ENCODE data around the gene DRC1.

DRC1 gene

DNA sequence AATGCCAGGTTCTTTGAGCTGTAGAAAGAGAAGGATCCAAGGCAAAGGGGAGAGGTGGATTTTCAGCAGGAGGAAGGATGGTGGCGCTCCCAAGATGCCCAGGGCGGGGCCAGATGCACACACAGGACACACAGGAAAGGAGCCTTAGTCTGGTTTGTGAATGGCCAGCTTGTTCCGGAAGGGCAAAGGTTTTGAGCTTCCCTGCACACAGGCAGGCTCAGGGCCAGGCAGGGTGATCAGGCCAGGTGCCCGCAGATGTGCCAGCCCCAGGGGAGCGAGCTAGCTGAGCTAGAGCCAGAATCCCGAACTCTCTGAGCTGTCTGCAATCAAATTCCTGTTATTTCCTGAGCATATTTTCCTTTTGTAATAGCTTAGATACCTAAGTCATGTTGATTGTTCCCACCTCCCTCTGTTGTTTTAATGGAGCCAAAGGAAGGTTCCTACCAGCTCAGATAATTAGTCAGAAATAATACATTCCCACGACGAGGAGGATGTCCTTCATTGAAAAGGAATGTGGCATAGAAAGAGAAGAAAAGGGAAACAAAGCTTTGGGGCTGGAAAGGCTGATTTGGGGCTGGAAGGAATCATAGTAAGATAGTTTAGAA is 89.9 kb downstream of the DRC1 start:
- H3K36me3 ChIP-seq (replicated peaks; ENCODE audit: insufficient read depth, low read length): no peaks in the 10 kb centered on the region
- H3K27me3 ChIP-seq (replicated peaks; ENCODE audit: insufficient read depth, low read length): peaks cover 28% of the 10 kb centered on the region
- no peaks in the 10 kb centered on the region for H3K9me2 ChIP-seq (replicated peaks; ENCODE audit: insufficient read depth, low read length)
- no peak overlapping the region for H3K4me2 ChIP-seq (ENCODE audit: low read depth, low read length)
- no peaks in the 10 kb centered on the region for H3F3A ChIP-seq (ENCODE audit: insufficient read depth, low read length)
- no peak overlapping the region for H3K9ac ChIP-seq (ENCODE audit: low read length)
- TF ChIP-seq EZH2phosphoT487 (IDR thresholded peaks at IDR 0.05; ENCODE audit: low read length): no peak
- TF ChIP-seq, protein P1, sequence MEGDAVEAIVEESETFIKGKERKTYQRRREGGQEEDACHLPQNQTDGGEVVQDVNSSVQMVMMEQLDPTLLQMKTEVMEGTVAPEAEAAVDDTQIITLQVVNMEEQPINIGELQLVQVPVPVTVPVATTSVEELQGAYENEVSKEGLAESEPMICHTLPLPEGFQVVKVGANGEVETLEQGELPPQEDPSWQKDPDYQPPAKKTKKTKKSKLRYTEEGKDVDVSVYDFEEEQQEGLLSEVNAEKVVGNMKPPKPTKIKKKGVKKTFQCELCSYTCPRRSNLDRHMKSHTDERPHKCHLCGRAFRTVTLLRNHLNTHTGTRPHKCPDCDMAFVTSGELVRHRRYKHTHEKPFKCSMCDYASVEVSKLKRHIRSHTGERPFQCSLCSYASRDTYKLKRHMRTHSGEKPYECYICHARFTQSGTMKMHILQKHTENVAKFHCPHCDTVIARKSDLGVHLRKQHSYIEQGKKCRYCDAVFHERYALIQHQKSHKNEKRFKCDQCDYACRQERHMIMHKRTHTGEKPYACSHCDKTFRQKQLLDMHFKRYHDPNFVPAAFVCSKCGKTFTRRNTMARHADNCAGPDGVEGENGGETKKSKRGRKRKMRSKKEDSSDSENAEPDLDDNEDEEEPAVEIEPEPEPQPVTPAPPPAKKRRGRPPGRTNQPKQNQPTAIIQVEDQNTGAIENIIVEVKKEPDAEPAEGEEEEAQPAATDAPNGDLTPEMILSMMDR (IDR thresholded peaks at IDR 0.05; ENCODE audit: low read length): no peak
- no peak for TF ChIP-seq EZH2 (optimal IDR thresholded peaks at IDR 0.05; ENCODE audit: low read depth, low read length)
- no peak overlapping the region for H3K4me3 ChIP-seq (ENCODE audit: low read length)
- no peaks in the 10 kb centered on the region for H4K20me1 ChIP-seq (ENCODE audit: insufficient read depth, low read length)
- no peaks in the 10 kb centered on the region for H3K4me1 ChIP-seq (ENCODE audit: low read length)
- no peak overlapping the region for H2AFZ ChIP-seq (ENCODE audit: low read length)
- DNase-seq: no peak
- H3K9me3 ChIP-seq (replicated peaks; ENCODE audit: insufficient read depth, low read length): no peaks in the 10 kb centered on the region
- no peak overlapping the region for H3K27ac ChIP-seq (ENCODE audit: low read length)
- H3K79me2 ChIP-seq (ENCODE audit: low read length): no peaks in the 10 kb centered on the region

DNA sequence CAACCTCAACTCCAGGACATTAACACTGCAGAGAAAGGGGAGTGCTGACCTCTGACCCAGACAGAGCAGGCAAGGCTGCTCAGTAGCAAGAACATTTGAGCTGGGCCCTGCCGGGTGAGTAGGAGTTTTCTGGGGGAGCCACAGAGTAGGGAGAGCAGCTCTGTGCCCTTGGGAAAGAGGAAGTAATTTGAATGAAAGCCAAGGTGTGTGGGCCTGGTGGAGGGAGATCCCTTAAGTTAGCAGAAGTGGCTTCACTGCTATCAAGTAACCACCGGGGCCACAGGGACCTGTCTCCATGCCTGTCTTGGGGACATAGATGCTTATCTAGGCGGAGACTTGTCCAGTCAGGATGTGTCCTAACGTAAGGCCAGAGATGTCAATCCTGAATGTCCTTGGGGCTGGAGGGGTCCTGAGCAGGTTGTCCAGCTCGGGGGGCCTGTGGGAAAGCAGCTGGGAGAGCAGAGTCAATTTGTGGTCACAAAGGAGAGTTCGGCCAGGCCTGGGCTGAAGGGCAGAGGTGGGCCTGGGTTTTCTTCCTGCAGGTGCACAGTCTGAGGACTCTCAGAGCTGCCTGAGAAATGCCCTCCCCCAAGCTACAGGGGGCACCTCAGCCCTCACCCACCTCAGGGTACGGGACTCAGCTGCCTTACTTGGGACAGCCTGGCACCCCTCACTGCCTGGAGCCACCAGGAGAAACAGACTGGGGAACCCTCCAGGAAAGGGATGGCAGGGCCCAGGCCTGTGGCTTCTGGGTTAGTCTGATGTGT is 91.2 kb downstream of the DRC1 start:
- peaks cover 28% of the 10 kb centered on the region for H3K27me3 ChIP-seq (replicated peaks; ENCODE audit: insufficient read depth, low read length)
- no peak overlapping the region for H3K4me3 ChIP-seq (ENCODE audit: low read length)
- no peak for DNase-seq
- H4K20me1 ChIP-seq (ENCODE audit: insufficient read depth, low read length): no peaks in the 10 kb centered on the region
- no peak overlapping the region for H2AFZ ChIP-seq (ENCODE audit: low read length)
- no peaks in the 10 kb centered on the region for H3K9me3 ChIP-seq (replicated peaks; ENCODE audit: insufficient read depth, low read length)
- no peak overlapping the region for H3K27ac ChIP-seq (ENCODE audit: low read length)
- no peaks in the 10 kb centered on the region for H3K4me1 ChIP-seq (ENCODE audit: low read length)
- TF ChIP-seq EZH2 (optimal IDR thresholded peaks at IDR 0.05; ENCODE audit: low read depth, low read length): no peak
- TF ChIP-seq EZH2phosphoT487 (IDR thresholded peaks at IDR 0.05; ENCODE audit: low read length): no peak
- TF ChIP-seq, protein P1 (IDR thresholded peaks at IDR 0.05; ENCODE audit: low read length): no peak
- no peaks in the 10 kb centered on the region for H3K9me2 ChIP-seq (replicated peaks; ENCODE audit: insufficient read depth, low read length)
- H3K9ac ChIP-seq (ENCODE audit: low read length): no peak overlapping the region
- no peaks in the 10 kb centered on the region for H3K36me3 ChIP-seq (replicated peaks; ENCODE audit: insufficient read depth, low read length)
- H3F3A ChIP-seq (ENCODE audit: insufficient read depth, low read length): no peaks in the 10 kb centered on the region
- H3K79me2 ChIP-seq (ENCODE audit: low read length): no peaks in the 10 kb centered on the region
- no peak overlapping the region for H3K4me2 ChIP-seq (ENCODE audit: low read depth, low read length)

DNA sequence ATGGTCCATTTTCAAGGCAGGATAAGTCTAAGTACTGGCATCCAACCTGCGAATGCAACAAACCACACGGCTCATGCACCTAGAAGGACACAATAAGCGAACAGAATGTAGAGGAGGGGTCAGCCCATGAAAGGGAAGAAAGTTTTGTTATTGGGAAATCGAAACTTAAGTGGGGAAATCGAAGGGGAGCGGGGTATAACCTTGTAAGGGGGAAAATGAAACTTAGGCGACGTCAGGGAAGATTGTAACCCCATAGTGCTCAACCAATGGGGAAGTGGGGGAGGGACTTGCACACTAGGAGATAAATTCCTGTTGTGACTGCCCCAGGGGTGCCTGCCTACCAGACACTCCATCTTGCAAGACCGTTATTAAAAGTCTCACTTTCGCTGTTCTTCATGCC is 91.8 kb downstream of the DRC1 start:
- no peak overlapping the region for H3K9ac ChIP-seq (ENCODE audit: low read length)

More for the DNA sequence above, 91.8 kb downstream of the DRC1 start:
- Histone ChIP-seq H3K4me1 (ENCODE audit: low read length) (no peaks in the 10 kb centered on the region), H3K9me2 (replicated peaks; ENCODE audit: insufficient read depth, low read length) (no peaks in the 10 kb centered on the region), H4K20me1 (ENCODE audit: insufficient read depth, low read length) (no peaks in the 10 kb centered on the region), H3F3A (ENCODE audit: insufficient read depth, low read length) (no peaks in the 10 kb centered on the region), H3K79me2 (ENCODE audit: low read length) (no peaks in the 10 kb centered on the region), H3K4me2 (ENCODE audit: low read depth, low read length) (no peak overlapping the region), H3K4me3 (ENCODE audit: low read length) (no peak overlapping the region), H3K9me3 (replicated peaks; ENCODE audit: insufficient read depth, low read length) (no peaks in the 10 kb centered on the region), H2AFZ (ENCODE audit: low read length) (no peak overlapping the region), H3K36me3 (replicated peaks; ENCODE audit: insufficient read depth, low read length) (no peaks in the 10 kb centered on the region), H3K27me3 (replicated peaks; ENCODE audit: insufficient read depth, low read length) (peaks cover 33% of the 10 kb centered on the region), H3K27ac (ENCODE audit: low read length) (no peak overlapping the region)
- TF ChIP-seq EZH2phosphoT487 (IDR thresholded peaks at IDR 0.05; ENCODE audit: low read length) (no peak), EZH2 (optimal IDR thresholded peaks at IDR 0.05; ENCODE audit: low read depth, low read length) (no peak)
- TF ChIP-seq, protein P1 (IDR thresholded peaks at IDR 0.05; ENCODE audit: low read length): no peak
- DNase-seq: no peak
